GM12892 (cell line): Measurements from ENCODE around the gene SNX27.

Experiments used
- POLR2A ChIP-seq: IDR thresholded peaks from 2 replicates; pipeline ENCODE4 v1.6.1; 2011; ENCODE audit warnings: low read depth, low read length, control low read depth
- POLR2AphosphoS5 ChIP-seq: IDR thresholded peaks from 2 replicates; pipeline ENCODE4 v1.6.1; 2011; ENCODE audit warnings: low read depth, low read length, control low read depth
- TAF1 ChIP-seq: IDR thresholded peaks from 2 replicates; pipeline ENCODE4 v1.6.1; 2011; ENCODE audit warnings: low read depth, mild to moderate bottlenecking, control low read depth, low read length, borderline replicate concordance

DNA sequence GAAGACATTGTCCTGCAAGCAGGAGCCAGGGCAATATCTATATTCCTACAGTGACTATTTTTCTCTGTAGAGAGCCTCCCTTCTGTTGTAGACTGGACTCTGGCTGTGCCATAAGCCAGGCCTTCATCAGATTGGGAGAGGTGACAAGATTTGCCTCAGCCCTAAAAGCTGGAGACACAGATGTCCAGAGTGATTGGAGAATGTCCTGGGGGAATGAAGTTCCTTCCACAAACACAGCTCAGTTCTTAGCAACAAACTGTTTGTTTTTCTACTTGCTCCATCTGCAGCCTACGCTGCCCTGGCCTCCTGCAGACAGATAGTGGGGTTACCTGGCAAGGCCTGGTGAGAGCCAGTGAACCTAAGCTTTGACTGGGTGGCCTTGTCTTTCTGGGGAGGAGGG, 29.9 kb upstream of the SNX27 start:
- TF ChIP-seq TAF1 (no peak), POLR2AphosphoS5 (no peak), POLR2A (no peak)
